Gastroesophageal sphincter (tissue), 3 donors: ENCODE measurements around the gene CERS1.

Experiments used
- CTCF ChIP-seq, 4 experiments: fragments of 200-600 bp in 2 of 4; fragments of 450-650 bp in 2 of 4; sonication (generic) in 1 of 4; IDR thresholded peaks; one replicate each; pipeline ENCODE4 v1.5.1; 2017 to 2019; ENCODE audit warnings: antibody characterized with exemption in 4 of 4, mild to moderate bottlenecking in 2 of 4, moderate library complexity in 2 of 4
- POLR2A ChIP-seq, 2 donors: fragments of 450-650 bp; IDR thresholded peaks; one replicate each; pipeline ENCODE4 v1.6.1; 2017; ENCODE audit warnings: antibody characterized with exemption in 2 of 2, mild to moderate bottlenecking in 2 of 2, moderate library complexity in 1 of 2
- POLR2AphosphoS5 ChIP-seq: sonication (generic); formaldehyde crosslinking; IDR thresholded peaks from one replicate; pipeline ENCODE4 v1.6.1; 2017; ENCODE audit warnings: antibody characterized with exemption

GRCh38 chr19:18913466-18913865 lies 17.5 kb upstream of the CERS1 start:
- TF ChIP-seq CTCF (IDR thresholded peaks at IDR 0.05) (no peak), POLR2A (IDR thresholded peaks at IDR 0.05) (no peak), POLR2AphosphoS5 (no peak)
